CD4-positive, alpha-beta T cell (primary cell): ENCODE measurements around the gene RADIL. TPM values are rescaled to one million over a fixed set of nuclear protein-coding genes. Genes with fewer than 3 reads are reported as not detected.

Experiments
- ATAC-seq: fragments of 200-7000 bp; cut with Tn5 transposase; one replicate; pipeline ENCODE4 v1.10.0; 2022; ENCODE audit warnings: mild to moderate bottlenecking; ENCODE audit not compliant: poor library complexity
- CTCF ChIA-PET: fragments of 350-600 bp; sonication (Branson Sonifier 250); formaldehyde crosslinking; loops from one replicate; lab custom pipeline; 2021; ENCODE audit warnings: antibody characterized with exemption, inconsistent platforms; lab: Charles Lee
- POLR2A ChIA-PET: fragments of 350-600 bp; sonication (Branson Sonifier 250); formaldehyde crosslinking; loops from one replicate; lab custom pipeline; 2021; ENCODE audit warnings: antibody characterized with exemption, inconsistent platforms; lab: Charles Lee
- DNase-seq, 14 experiments: peaks; one replicate each; pipeline ENCODE4 v3.0.0-alpha.2; 2013 to 2020; ENCODE audit warnings: mixed read lengths in 2 of 14
- H3K27ac ChIP-seq, 2 donors: one replicate each; pipeline versions ENCODE4 v1.5.1 to v1.7.0; 2013; ENCODE audit warnings: low read length in 2 of 2, low read depth in 1 of 2, mild to moderate bottlenecking in 1 of 2
- H3K27me3 ChIP-seq, 2 experiments: 1 replicate in 1 of 2; 2 replicates in 1 of 2; pipeline versions ENCODE4 v1.6.1 to v1.7.0; 2013; ENCODE audit warnings: low read length in 2 of 2, control low read depth in 1 of 2, mild to moderate bottlenecking in 1 of 2, moderate library complexity in 1 of 2; ENCODE audit not compliant: insufficient read depth in 2 of 2, control insufficient read depth in 1 of 2
- H3K36me3 ChIP-seq: one replicate; pipeline ENCODE4 v1.6.1; 2013; ENCODE audit warnings: low read length, control low read depth; ENCODE audit not compliant: insufficient read depth
- H3K4me1 ChIP-seq: one replicate; pipeline ENCODE4 v1.6.1; 2013; ENCODE audit warnings: low read length, control low read depth; ENCODE audit not compliant: insufficient read depth
- H3K4me3 ChIP-seq: one replicate; pipeline ENCODE4 v1.5.1; 2013; ENCODE audit warnings: mild to moderate bottlenecking, low read length, moderate library complexity
- H3K9me3 ChIP-seq, 2 experiments: 1 replicate in 1 of 2; 2 replicates in 1 of 2; pipeline versions ENCODE4 v1.6.1 to v1.7.0; 2013; ENCODE audit warnings: low read length in 2 of 2, mild to moderate bottlenecking in 2 of 2, control low read depth in 1 of 2, moderate library complexity in 1 of 2; ENCODE audit not compliant: control insufficient read depth in 1 of 2, insufficient read depth in 1 of 2
- H3K27ac Mint-ChIP-seq: one replicate; pipeline ENCODE4 v1.8.0; 2020; ENCODE audit warnings: mixed read lengths
- H3K27me3 Mint-ChIP-seq: one replicate; pipeline ENCODE4 v1.8.0; 2021; ENCODE audit warnings: mixed read lengths
- H3K36me3 Mint-ChIP-seq: one replicate; pipeline ENCODE4 v1.8.0; 2021; ENCODE audit warnings: low read depth, mixed read lengths
- H3K4me1 Mint-ChIP-seq: one replicate; pipeline ENCODE4 v1.8.0; 2021; ENCODE audit warnings: low read depth, mixed read lengths
- H3K4me3 Mint-ChIP-seq: one replicate; pipeline ENCODE4 v1.8.0; 2020; ENCODE audit warnings: mild to moderate bottlenecking, mixed read lengths
- H3K9me3 Mint-ChIP-seq: one replicate; pipeline ENCODE4 v1.8.0; 2020; ENCODE audit warnings: mixed read lengths
- intact Hi-C, 2 experiments: fragments of 100-400 bp; cut with DNase I in 1 of 2; cut with micrococcal nuclease in 1 of 2; formaldehyde crosslinking; loops; one replicate each; pipeline versions ENCODE4 v1.15.1 to v1.9.0; 2023 to 2025; cut with DNase I, micrococcal nuclease
- total RNA-seq, 174 experiments: library from RNA in 2 of 174; stranded (reverse) in 2 of 174; gene quantifications; one replicate each; pipeline ENCODE4 v1.2.3 and lab custom pipeline; 2021 to 2026
- TF ChIP-seq, protein P1 (sequence below): fragments of 200-600 bp; IDR thresholded peaks from one replicate; pipeline ENCODE4 v1.8.0; 2022; ENCODE audit warnings: antibody characterized with exemption, mild to moderate bottlenecking

Gene RADIL
- total RNA-seq, 2 experiments from 2014 or later = not detected

DNA sequence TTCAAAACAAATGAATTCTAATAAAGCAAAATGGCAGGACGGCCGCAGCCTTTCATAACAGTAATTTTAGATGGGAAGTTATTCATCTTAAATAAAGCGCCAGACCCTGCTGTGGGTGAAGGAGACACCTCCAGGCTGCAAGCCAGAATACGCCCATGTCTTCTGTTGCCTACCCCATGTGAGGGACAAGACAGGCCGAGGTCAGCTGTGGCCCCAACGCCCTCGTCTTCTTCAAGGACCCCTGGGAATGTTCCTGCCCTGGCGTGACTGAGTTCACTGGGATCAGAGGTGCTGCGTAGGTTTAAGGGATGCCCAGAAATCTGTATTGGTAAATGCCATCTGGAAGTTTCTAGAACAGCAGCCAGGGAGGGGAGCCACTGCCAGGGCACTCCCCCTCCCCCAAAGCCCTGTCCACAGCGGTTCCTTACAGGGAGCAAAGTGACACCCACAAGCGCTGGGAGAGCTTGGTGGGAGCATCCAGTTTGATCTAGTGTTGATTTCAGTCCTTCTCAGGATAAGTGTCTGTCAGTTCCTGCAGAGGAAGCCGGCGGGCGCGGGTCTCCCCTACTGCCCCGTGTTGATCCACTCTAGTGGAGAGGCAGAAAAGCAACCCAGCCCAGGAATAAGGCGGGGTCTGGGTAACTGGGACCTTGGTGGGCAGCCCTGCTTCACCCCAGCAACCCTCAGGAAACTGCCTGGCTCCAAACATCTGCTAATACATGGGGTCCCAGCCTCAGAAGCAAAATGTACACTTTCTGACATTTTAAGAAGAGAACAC lies 42.3 kb downstream of the RADIL start:
- no peak for ATAC-seq
- H3K27ac ChIP-seq = no peak overlapping the region
- Mint-ChIP-seq H3K9me3 (no peaks in the 10 kb centered on the region), H3K4me3 (no peak overlapping the region), H3K27me3 (peaks cover 17% of the 10 kb centered on the region), H3K27ac (no peak overlapping the region), H3K4me1 (no peaks in the 10 kb centered on the region), H3K36me3 (no peaks in the 10 kb centered on the region)
- TF ChIP-seq, protein P1, sequence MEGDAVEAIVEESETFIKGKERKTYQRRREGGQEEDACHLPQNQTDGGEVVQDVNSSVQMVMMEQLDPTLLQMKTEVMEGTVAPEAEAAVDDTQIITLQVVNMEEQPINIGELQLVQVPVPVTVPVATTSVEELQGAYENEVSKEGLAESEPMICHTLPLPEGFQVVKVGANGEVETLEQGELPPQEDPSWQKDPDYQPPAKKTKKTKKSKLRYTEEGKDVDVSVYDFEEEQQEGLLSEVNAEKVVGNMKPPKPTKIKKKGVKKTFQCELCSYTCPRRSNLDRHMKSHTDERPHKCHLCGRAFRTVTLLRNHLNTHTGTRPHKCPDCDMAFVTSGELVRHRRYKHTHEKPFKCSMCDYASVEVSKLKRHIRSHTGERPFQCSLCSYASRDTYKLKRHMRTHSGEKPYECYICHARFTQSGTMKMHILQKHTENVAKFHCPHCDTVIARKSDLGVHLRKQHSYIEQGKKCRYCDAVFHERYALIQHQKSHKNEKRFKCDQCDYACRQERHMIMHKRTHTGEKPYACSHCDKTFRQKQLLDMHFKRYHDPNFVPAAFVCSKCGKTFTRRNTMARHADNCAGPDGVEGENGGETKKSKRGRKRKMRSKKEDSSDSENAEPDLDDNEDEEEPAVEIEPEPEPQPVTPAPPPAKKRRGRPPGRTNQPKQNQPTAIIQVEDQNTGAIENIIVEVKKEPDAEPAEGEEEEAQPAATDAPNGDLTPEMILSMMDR = no peak
- H3K4me3 ChIP-seq = no peak overlapping the region
- no peaks in the 10 kb centered on the region for H3K9me3 ChIP-seq
- peaks cover 4% of the 10 kb centered on the region for H3K4me1 ChIP-seq
- intact Hi-C loops = no loop called here
- ChIA-PET CTCF (no interaction called here), POLR2A (no interaction called here)
- no peaks in the 10 kb centered on the region for H3K36me3 ChIP-seq
- H3K27me3 ChIP-seq = peaks cover 5 to 12% of the 10 kb centered on the region in 2 experiments
- no peak for DNase-seq

DNA sequence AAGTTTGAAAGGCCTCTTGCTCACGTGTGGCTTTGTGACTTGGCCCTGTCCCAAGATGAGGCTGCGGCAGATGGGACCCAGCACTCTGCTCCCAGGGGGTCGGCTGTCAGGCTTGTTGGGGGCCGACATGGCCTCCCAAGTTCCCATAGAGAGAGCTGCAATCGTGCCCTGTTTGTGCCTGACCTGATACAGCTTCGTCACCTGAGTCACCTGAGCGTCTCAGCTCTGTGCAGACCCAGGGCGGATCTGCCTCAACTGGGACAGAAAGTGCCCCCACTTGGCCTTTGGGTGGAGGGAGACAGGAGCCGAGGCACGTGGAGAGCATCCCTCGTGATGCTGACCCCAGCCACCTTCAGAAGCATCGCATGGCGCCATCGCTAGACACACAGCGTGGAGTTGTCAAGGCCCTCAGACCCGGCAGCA lies 43.4 kb downstream of the RADIL start:
- Histone ChIP-seq H3K27ac (no peak overlapping the region), H3K27me3 (peaks cover 5 to 9% of the 10 kb centered on the region in 2 experiments), H3K4me1 (no peaks in the 10 kb centered on the region), H3K9me3 (peaks cover 0 to under 1% of the 10 kb centered on the region in 2 experiments), H3K36me3 (no peaks in the 10 kb centered on the region), H3K4me3 (no peak overlapping the region)
- TF ChIP-seq, protein P1 = no peak
- ChIA-PET CTCF (no interaction called here), POLR2A (no interaction called here)
- Mint-ChIP-seq H3K36me3 (no peaks in the 10 kb centered on the region), H3K4me1 (no peaks in the 10 kb centered on the region), H3K9me3 (no peaks in the 10 kb centered on the region), H3K27me3 (peaks cover 10% of the 10 kb centered on the region), H3K4me3 (no peak overlapping the region), H3K27ac (no peak overlapping the region)
- DNase-seq = no peak
- no peak for ATAC-seq
- intact Hi-C loops = no loop called here

DNA sequence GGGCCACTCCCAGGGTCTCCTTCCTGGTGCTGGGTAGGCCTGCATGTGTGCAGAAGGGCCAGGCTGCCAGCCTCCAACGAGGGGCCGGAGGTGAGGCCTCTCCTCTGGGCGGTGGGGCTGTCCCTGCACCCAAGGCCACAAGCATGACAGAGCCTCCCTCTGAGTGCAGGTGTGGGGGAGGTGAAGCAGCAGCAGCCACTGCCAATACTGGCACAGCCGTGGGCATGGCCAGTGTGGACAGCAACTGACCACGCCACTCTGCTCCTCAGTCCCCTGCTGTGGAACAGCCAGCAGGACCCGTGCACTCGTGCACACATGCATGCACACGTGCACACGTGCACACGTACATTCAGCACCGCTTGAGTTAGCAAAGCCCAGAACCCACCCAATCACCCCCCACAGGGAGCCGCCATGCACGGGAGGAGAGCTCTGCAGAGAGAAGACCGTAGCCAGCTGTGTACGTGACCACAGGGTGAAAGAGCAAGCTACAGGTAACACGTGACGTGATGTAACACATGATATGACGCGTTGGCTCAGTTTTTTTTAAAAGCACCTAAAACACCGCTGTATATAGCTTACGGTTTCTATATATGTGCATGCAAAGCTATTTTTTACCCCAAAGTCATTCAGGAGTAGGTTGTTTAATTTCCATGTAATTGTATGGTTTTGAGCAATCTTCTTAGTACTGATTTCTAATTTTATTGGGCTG lies 44.7 kb downstream of the RADIL start:
- no peak overlapping the region for H3K4me3 Mint-ChIP-seq
- no peaks in the 10 kb centered on the region for H3K36me3 Mint-ChIP-seq
- peaks cover 4% of the 10 kb centered on the region for H3K27me3 Mint-ChIP-seq
- ATAC-seq (no peak), DNase-seq (no peak)
- intact Hi-C loops = no loop called here
- TF ChIP-seq, protein P1 = no peak
- Histone ChIP-seq H3K4me3 (no peak overlapping the region), H3K27me3 (peaks cover 0 to under 1% of the 10 kb centered on the region in 2 experiments), H3K36me3 (no peaks in the 10 kb centered on the region), H3K4me1 (no peaks in the 10 kb centered on the region), H3K27ac (no peak overlapping the region), H3K9me3 (peaks cover 0 to 3% of the 10 kb centered on the region in 2 experiments)
- ChIA-PET POLR2A (no interaction called here), CTCF (no interaction called here)
- no peak overlapping the region for H3K27ac Mint-ChIP-seq
- H3K4me1 Mint-ChIP-seq = no peaks in the 10 kb centered on the region
- no peaks in the 10 kb centered on the region for H3K9me3 Mint-ChIP-seq
